ENCODE results near the gene THAP4.

The THAP4 gene

GRCh38 chr2:241677392-241677791 lies 40.4 kb upstream of the THAP4 start:
- no peak overlapping the region for H3K4me3 ChIP-seq (ENCODE audit: control insufficient read depth, low read depth, low read length)
- no peak for DNase-seq (ENCODE audit: low read depth)
- no peak for TF ChIP-seq CTCF (IDR thresholded peaks at IDR 0.05; ENCODE audit: control insufficient read depth, insufficient read depth, low read depth, low read length, missing control alignments)

- TF ChIP-seq CTCF (IDR thresholded peaks at IDR 0.05; ENCODE audit: control insufficient read depth, insufficient read depth, low read depth, low read length, missing control alignments): no peak
Observed at GRCh38 chr2:241676665-241677064, 39.7 kb upstream of the THAP4 start.

GRCh38 chr2:241675885-241676284 lies 38.9 kb upstream of the THAP4 start:
- no peak for DNase-seq (ENCODE audit: low read depth)
- H3K4me3 ChIP-seq (ENCODE audit: control insufficient read depth, low read depth, low read length): no peak overlapping the region
- TF ChIP-seq CTCF (IDR thresholded peaks at IDR 0.05; ENCODE audit: control insufficient read depth, insufficient read depth, low read depth, low read length, missing control alignments): no peak

More at GRCh38 chr2:241676665-241677064, 39.7 kb upstream of the THAP4 start:
- no peak for DNase-seq (ENCODE audit: low read depth)
- no peak overlapping the region for H3K4me3 ChIP-seq (ENCODE audit: control insufficient read depth, low read depth, low read length)

- no peak for DNase-seq (ENCODE audit: low read depth)
- no peak overlapping the region for H3K4me3 ChIP-seq (ENCODE audit: control insufficient read depth, low read depth, low read length)
- TF ChIP-seq CTCF (IDR thresholded peaks at IDR 0.05; ENCODE audit: control insufficient read depth, insufficient read depth, low read depth, low read length, missing control alignments): no peak
Observed at GRCh38 chr2:241673797-241674725, 37.1 kb upstream of the THAP4 start.

GRCh38 chr2:241673189-241673663 lies 36.3 kb upstream of the THAP4 start:
- DNase-seq (ENCODE audit: low read depth): no peak

More at GRCh38 chr2:241673189-241673663, 36.3 kb upstream of the THAP4 start:
- no peak overlapping the region for H3K4me3 ChIP-seq (ENCODE audit: control insufficient read depth, low read depth, low read length)
- TF ChIP-seq CTCF (IDR thresholded peaks at IDR 0.05; ENCODE audit: control insufficient read depth, insufficient read depth, low read depth, low read length, missing control alignments): no peak

Data from AG09309 (cell line).